Measurements from ENCODE around the gene SFTPD. TPM values are rescaled to one million over a fixed set of nuclear protein-coding genes. Genes with fewer than 3 reads are reported as not detected.

The SFTPD gene
- total RNA-seq, 1 experiment from 2014 or later = 0.21 TPM

Other genes with a start within 250 kb of the SFTPD start
- gene NUTM2B, start 245.9 kb downstream of the SFTPD start, total RNA-seq (2014; rRNA removed; shearing (Covaris generic)) = 0.11 and 0.59 TPM in 2 replicates
- 0.10 and 0.15 TPM in 2 replicates for gene NUTM2E, start 122.4 kb downstream of the SFTPD start, total RNA-seq (2014; rRNA removed; shearing (Covaris generic))
- gene TMEM254, start 129.6 kb upstream of the SFTPD start, total RNA-seq (2014; rRNA removed; shearing (Covaris generic)) = 18.4 TPM in 2 replicates
- gene PLAC9, start 183.6 kb upstream of the SFTPD start, total RNA-seq (2014; rRNA removed; shearing (Covaris generic)) = 4.9 and 5.1 TPM in 2 replicates

All from H7 (cell line).